Lung (tissue), 12 donors: Measurements from ENCODE around the gene NDUFA13. TPM values are rescaled to one million over a fixed set of nuclear protein-coding genes. Genes with fewer than 3 reads are reported as not detected.

Experiments used
- ATAC-seq: fragments of 200-7000 bp; cut with Tn5 transposase; one replicate; pipeline ENCODE4 v1.9.1; 2020; ENCODE audit warnings: moderate number of reproducible peaks; ENCODE audit not compliant: insufficient read depth, low FRiP score
- DNase-seq, 3 donors: peaks; one replicate each; pipeline ENCODE4 v3.0.0-alpha.2; 2013 to 2017
- H3K27ac ChIP-seq, 2 donors: one replicate each; pipeline ENCODE4 v1.5.1; 2013; ENCODE audit warnings: mild to moderate bottlenecking in 2 of 2, moderate library complexity in 2 of 2, control low read depth in 1 of 2, inconsistent platforms in 1 of 2, low read depth in 1 of 2, low read length in 1 of 2
- H3K27me3 ChIP-seq, 3 donors: one replicate each; pipeline ENCODE4 v1.5.1; 2013; ENCODE audit warnings: low read length in 2 of 3; ENCODE audit not compliant: control insufficient read depth in 3 of 3, insufficient read depth in 3 of 3
- H3K36me3 ChIP-seq, 4 donors: one replicate each; pipeline ENCODE4 v1.5.1; 2013; ENCODE audit warnings: low read length in 4 of 4, mild to moderate bottlenecking in 1 of 4, moderate library complexity in 1 of 4; ENCODE audit not compliant: control insufficient read depth in 4 of 4, insufficient read depth in 4 of 4
- H3K4me1 ChIP-seq, 5 donors: one replicate each; pipeline ENCODE4 v1.5.1; 2013; ENCODE audit warnings: low read length in 5 of 5, mild to moderate bottlenecking in 2 of 5, moderate library complexity in 1 of 5; ENCODE audit not compliant: control insufficient read depth in 5 of 5, insufficient read depth in 5 of 5
- H3K4me3 ChIP-seq: one replicate; pipeline ENCODE4 v1.5.1; 2013; ENCODE audit warnings: mild to moderate bottlenecking, control low read depth, moderate library complexity
- H3K9ac ChIP-seq, 2 donors: one replicate each; pipeline ENCODE4 v1.5.1; 2013; ENCODE audit warnings: low read length in 2 of 2, control low read depth in 1 of 2; ENCODE audit not compliant: insufficient read depth in 1 of 2
- H3K9me3 ChIP-seq, 4 donors: one replicate each; pipeline ENCODE4 v1.5.1; 2013; ENCODE audit warnings: low read length in 3 of 4, mild to moderate bottlenecking in 1 of 4, moderate library complexity in 1 of 4; ENCODE audit not compliant: control insufficient read depth in 4 of 4, insufficient read depth in 3 of 4
- WGBS, 2 donors: extraction: QIAGEN DNeasy Blood & Tissue Kit; methylation state at CpG; one replicate each; pipeline ENCODE4 v1.1.7; 2013; 5-methylcytosine and 5-hydroxymethylcytosine counted together
- polyA plus RNA-seq, 2 donors: library from polyadenylated mRNA; stranded (reverse); fragments of 200-250 nt; gene quantifications; one replicate each; pipeline ENCODE4 v1.2.1, GENCODE V29; 2013
- total RNA-seq, 2 donors: library from RNA; depleted of rRNA in 1 of 2; stranded (reverse); fragments of >200 nt in 1 of 2; gene quantifications; one replicate each; pipeline ENCODE4 v1.2.1, GENCODE V29; 2014 to 2021
- TF ChIP-seq, protein P1 (sequence below): IDR thresholded peaks from 2 replicates; pipeline ENCODE4 v1.5.1; 2012; ENCODE audit warnings: mild to moderate bottlenecking; ENCODE audit errors: control extremely low read depth, extremely low read depth
- donor health status: control.
- donor health status: control.
- donor health status: Bipolar disorder and iron deficiency.
- donor health status: healthy.
- donor health status: DM: yes; HTN: yes; CAD: no.

Gene NDUFA13
- total and polyA plus RNA-seq, 4 donors = 63.7 to 360 (median 311) TPM

DNA sequence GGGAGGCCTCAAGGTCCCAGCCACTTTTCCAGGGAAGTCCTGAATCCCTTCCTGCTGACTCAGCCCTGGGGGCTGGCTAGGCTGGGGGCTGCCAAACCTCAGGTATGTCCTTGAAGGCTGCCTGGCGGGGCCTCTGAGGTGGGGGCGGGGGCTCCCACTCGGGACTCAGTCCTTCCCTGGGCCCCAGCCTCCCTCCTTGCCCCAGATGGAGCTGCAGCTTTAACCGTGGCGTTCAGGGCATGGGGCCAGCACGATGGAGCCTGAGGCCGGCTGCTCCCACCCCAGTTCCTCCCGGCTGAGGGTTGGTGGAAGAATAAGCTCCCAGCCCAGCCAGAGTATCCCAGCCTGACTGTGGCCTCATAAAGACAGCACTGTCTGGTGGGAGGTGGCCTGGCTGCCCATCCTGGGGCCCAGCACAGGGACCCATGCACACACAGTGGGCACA is 34.5 kb downstream of the NDUFA13 start:
- 47 to 52% methylated on average over 7 to 8 of the region's 8 CpGs for WGBS, 2 donors
- Histone ChIP-seq H3K9me3 (peaks cover 0 to 6% (median 0%) of the 10 kb centered on the region in 4 donors), H3K4me3 (no peak overlapping the region), H3K4me1 (peaks cover 0 to 30% (median 2%) of the 10 kb centered on the region in 5 donors), H3K27ac (no peak overlapping the region), H3K9ac (no peak overlapping the region), H3K27me3 (peaks cover 0 to 4% (median 4%) of the 10 kb centered on the region in 3 donors), H3K36me3 (no peaks in the 10 kb centered on the region)
- peak; percentile 59 to 72 (median 63) for DNase-seq
- ATAC-seq = no peak
- TF ChIP-seq, protein P1, sequence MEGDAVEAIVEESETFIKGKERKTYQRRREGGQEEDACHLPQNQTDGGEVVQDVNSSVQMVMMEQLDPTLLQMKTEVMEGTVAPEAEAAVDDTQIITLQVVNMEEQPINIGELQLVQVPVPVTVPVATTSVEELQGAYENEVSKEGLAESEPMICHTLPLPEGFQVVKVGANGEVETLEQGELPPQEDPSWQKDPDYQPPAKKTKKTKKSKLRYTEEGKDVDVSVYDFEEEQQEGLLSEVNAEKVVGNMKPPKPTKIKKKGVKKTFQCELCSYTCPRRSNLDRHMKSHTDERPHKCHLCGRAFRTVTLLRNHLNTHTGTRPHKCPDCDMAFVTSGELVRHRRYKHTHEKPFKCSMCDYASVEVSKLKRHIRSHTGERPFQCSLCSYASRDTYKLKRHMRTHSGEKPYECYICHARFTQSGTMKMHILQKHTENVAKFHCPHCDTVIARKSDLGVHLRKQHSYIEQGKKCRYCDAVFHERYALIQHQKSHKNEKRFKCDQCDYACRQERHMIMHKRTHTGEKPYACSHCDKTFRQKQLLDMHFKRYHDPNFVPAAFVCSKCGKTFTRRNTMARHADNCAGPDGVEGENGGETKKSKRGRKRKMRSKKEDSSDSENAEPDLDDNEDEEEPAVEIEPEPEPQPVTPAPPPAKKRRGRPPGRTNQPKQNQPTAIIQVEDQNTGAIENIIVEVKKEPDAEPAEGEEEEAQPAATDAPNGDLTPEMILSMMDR = no peak

DNA sequence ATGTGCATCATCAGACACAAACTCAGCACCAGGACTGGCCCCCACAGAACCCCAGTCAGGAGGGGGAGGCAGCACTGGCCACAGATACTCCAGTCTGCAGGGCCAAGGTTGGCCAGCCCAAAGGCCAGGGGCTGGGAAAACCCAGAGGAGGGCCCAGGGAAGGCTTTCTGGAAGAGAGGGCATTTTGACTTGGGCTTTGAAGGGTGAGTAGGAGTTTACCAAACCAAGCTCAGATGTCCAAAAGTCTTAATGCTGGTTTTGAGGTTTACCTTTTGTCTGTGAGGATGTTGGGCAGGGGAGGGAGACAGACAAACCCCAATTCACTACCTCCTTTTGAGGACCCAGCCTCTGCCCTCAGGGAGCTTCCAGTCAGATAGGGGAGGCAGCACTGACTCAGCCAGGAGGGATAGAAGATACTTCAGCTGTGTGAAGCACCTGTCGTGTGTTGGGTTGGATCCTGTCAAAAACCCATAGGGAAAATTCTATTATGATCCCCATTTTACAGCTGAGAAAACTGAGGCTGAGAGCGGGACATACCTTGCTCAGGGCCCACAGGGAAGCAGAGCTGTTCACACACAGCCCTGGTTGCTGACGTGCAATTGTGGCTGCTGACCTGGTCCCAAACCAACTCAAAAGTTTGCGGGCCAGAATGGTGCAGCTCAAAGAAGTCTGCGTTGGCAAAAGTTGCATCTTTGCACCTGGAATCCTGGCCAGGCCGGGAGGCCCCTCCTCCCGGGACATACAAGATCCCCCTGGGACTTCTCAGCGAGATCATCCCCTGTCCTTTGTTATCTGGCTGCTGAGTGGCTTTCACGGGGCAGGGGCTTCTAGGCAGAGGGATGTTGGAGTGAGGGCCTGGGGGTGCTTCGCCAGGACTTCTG is 35.2 kb downstream of the NDUFA13 start:
- Histone ChIP-seq H3K4me3 (no peak overlapping the region), H3K4me1 (peaks cover 0 to 30% (median 2%) of the 10 kb centered on the region in 5 donors), H3K9me3 (peaks cover 0 to 6% (median 0%) of the 10 kb centered on the region in 4 donors), H3K36me3 (no peaks in the 10 kb centered on the region), H3K9ac (no peak overlapping the region), H3K27ac (no peak overlapping the region), H3K27me3 (peaks cover 0 to 4% (median 4%) of the 10 kb centered on the region in 3 donors)
- TF ChIP-seq, protein P1 = no peak
- ATAC-seq (no peak), DNase-seq (no peak)
- WGBS, 2 donors = 81 to 88% methylated on average over 10 of the region's 10 CpGs

DNA sequence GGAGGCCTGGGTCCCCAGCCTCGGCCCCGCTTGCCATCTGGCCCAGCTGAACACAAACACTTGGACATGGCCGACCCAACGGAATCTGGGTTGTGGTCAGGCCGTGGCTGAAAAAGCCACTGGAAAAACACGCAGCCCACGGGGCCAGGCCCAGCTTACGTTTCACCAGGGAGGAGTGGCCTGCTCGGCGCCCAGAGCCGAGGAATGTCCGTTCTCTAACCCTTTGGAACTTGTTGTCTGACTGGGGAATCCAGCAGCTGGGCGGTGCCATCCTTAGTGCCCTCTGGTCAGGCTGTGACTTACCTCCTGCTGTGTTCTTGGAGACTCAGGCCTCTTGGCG is 35.8 kb downstream of the NDUFA13 start:
- Histone ChIP-seq H3K27ac (no peak overlapping the region), H3K4me3 (no peak overlapping the region), H3K9me3 (peaks cover 0 to 6% (median 0%) of the 10 kb centered on the region in 4 donors), H3K36me3 (no peaks in the 10 kb centered on the region), H3K9ac (no peak overlapping the region), H3K27me3 (peaks cover 0 to 4% (median 4%) of the 10 kb centered on the region in 3 donors), H3K4me1 (peaks cover 0 to 26% (median 2%) of the 10 kb centered on the region in 5 donors)
- no peak for DNase-seq
- no peak for ATAC-seq
- WGBS, 2 donors = 67 to 75% methylated on average over 14 of the region's 14 CpGs
- TF ChIP-seq, protein P1 = no peak
